K562 (cell line): ENCODE data around the gene TPK1. TPM values are rescaled to one million over a fixed set of nuclear protein-coding genes. Genes with fewer than 3 reads are reported as not detected.
A peak's percentile ranks its signal among the peaks of the same experiment; 100 is the strongest.

Experiments
- FOXJ3 ChIP-seq: sonication (generic); formaldehyde crosslinking; IDR thresholded peaks from 2 replicates; pipeline ENCODE4 v1.4.0; 2020; ENCODE audit warnings: mild to moderate bottlenecking, missing genetic modification reagents
- FUS ChIP-seq: fragments of 200-400 bp; formaldehyde crosslinking; optimal IDR thresholded peaks from 2 replicates; pipeline ENCODE3; 2017; ENCODE audit warnings: low read depth, low read length
- KAT7 ChIP-seq: sonication (generic); formaldehyde crosslinking; IDR thresholded peaks from 2 replicates; pipeline ENCODE4 v1.8.0; 2022; ENCODE audit warnings: missing genetic modification reagents, mild to moderate bottlenecking, borderline replicate concordance
- KDM1A ChIP-seq, 2 experiments: fragments of 450-650 bp; IDR thresholded peaks; 2 replicates each; pipeline ENCODE4 v1.6.1; 2016; ENCODE audit warnings: mild to moderate bottlenecking in 2 of 2
- NFE2 ChIP-seq: IDR thresholded peaks from 2 replicates; pipeline ENCODE4 v1.6.1; 2014; ENCODE audit warnings: antibody characterized with exemption, low read depth
- PRPF4 ChIP-seq: fragments of 200-400 bp; formaldehyde crosslinking; IDR thresholded peaks from one replicate; pipeline ENCODE4 v1.6.1; 2017; ENCODE audit warnings: low read length, low read depth, mild to moderate bottlenecking; ENCODE audit not compliant: insufficient read depth, poor library complexity, severe bottlenecking
- SNAPC5 ChIP-seq: fragments of 250-450 bp; sonication (Bioruptor Pico); IDR thresholded peaks from 2 replicates; pipeline ENCODE4 v1.8.0; 2021; ENCODE audit warnings: moderate library complexity, mild to moderate bottlenecking, inconsistent platforms
- TAL1 ChIP-seq: fragments of 450-650 bp; IDR thresholded peaks from 2 replicates; pipeline ENCODE4 v1.6.1; 2016; ENCODE audit warnings: mild to moderate bottlenecking
- THRA ChIP-seq: fragments of 450-650 bp; IDR thresholded peaks from 2 replicates; pipeline ENCODE4 v1.6.1; 2017; ENCODE audit warnings: mild to moderate bottlenecking, moderate library complexity
- TSC22D4 ChIP-seq: fragments of 450-650 bp; IDR thresholded peaks from 2 replicates; pipeline ENCODE4 v1.6.1; 2016; ENCODE audit warnings: missing genetic modification characterization, missing biosample characterization, control low read depth
- ZKSCAN8 ChIP-seq: fragments of 200-800 bp; sonication (Bioruptor generic); IDR thresholded peaks from 2 replicates; pipeline ENCODE4 v1.6.1; 2016; ENCODE audit warnings: missing genetic modification characterization, missing compliant biosample characterization
- ZNF311 ChIP-seq: fragments of 250-450 bp; sonication (Bioruptor Pico); IDR thresholded peaks from 2 replicates; pipeline ENCODE4 v1.4.0; 2020; ENCODE audit warnings: mild to moderate bottlenecking, moderate library complexity
- polyA plus RNA-seq, 8 experiments: library from polyadenylated mRNA; depleted of rRNA in 4 of 8; stranded (reverse) in 5 of 8; unstranded in 3 of 8; fragments of >200 nt; fragmentation: Nextera tagmentation in 2 of 8; fragmentation: Illumina TruSeq in 1 of 8; extraction: Ambion mirVana in 2 of 8; extraction: Trizol in 1 of 8; gene quantifications; 2 replicates each; pipeline versions ENCODE4 v1.2.1 to v1.2.3, GENCODE V29; 2011 to 2014; ENCODE audit warnings: inconsistent platforms in 1 of 8, missing spikeins in 1 of 8
- total RNA-seq, 7 experiments: library from RNA; depleted of rRNA in 6 of 7; stranded (reverse); fragments of >200 nt in 6 of 7; fragmentation: Illumina TruSeq in 2 of 7; extraction: Trizol in 2 of 7; gene quantifications; 2 replicates each; pipeline versions ENCODE4 v1.2.1 to v1.2.3, GENCODE V29; 2011 to 2021; ENCODE audit warnings: low replicate concordance in 1 of 7
- TF ChIP-seq, protein P1 (sequence below): fragments of 250-450 bp; sonication (Bioruptor Pico); IDR thresholded peaks from 2 replicates; pipeline ENCODE4 v1.9.0; 2021; ENCODE audit warnings: mild to moderate bottlenecking, inconsistent platforms
- TF ChIP-seq, protein P2 (sequence below): fragments of 450-650 bp; formaldehyde crosslinking; conservative IDR thresholded peaks from 2 replicates; pipeline ENCODE4 v1.4.0; 2022; ENCODE audit warnings: mild to moderate bottlenecking, missing genetic modification characterization
- TF ChIP-seq, protein P3 (sequence below): IDR thresholded peaks from 2 replicates; pipeline ENCODE4 v1.6.1; 2011; ENCODE audit warnings: borderline replicate concordance, low read depth, mild to moderate bottlenecking, moderate library complexity, low read length; ENCODE audit not compliant: insufficient read depth, poor library complexity, severe bottlenecking
- TF ChIP-seq, protein P4 (sequence below): fragments of 450-650 bp; formaldehyde crosslinking; IDR thresholded peaks from 2 replicates; pipeline ENCODE4 v1.4.0; 2022; ENCODE audit warnings: missing genetic modification characterization

TPK1 gene
- total and polyA plus RNA-seq, 9 of the 15 experiments (the other 6 are each of a cell fraction or from before 2014, with no cell fraction given): 5.1 to 16.2 (median 9.2) TPM

DNA sequence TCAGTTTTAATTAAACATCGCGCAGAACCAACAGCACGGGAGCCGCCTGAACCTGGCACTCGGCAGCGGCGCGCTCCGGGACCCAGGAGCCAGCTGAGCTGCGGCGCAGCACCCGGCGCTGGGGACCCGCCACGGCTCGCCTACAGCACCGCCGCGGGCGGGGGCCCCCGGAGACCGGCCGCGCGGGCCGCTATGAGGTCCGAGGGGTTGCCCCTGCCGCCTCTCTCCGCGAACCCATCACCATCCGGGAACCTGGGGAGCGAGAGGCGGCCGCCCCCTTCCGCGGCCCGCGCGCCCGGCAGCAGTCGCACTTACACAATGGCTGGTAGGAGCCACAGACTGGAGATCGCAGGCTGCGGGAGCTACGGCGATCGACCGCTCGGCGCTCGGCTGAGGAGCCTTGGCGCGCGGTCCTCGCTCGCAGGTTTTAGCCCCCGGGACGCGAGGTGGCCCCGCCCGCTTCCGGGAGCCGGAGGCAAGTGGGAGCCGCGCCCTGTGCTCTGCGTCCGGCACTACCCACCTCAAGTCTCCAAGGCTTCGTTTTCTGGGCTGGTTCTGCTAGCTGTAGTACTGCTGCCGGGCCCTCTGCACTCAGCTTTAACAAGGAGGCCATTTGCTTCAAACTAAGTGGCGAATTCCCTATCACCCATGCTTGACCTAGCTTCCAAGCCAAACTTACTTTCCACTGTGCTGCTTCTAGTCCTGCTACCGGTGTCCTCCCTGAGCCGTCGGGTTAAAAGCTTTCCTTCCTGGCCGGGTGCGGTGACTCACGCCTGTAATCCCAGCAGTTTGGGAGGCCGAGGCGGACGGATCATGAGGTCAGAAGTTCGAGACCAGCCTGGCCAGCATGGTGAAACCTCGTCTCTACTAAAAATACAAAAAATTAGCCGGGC is at the start of gene TPK1 (continued):
- TF ChIP-seq, protein P1, sequence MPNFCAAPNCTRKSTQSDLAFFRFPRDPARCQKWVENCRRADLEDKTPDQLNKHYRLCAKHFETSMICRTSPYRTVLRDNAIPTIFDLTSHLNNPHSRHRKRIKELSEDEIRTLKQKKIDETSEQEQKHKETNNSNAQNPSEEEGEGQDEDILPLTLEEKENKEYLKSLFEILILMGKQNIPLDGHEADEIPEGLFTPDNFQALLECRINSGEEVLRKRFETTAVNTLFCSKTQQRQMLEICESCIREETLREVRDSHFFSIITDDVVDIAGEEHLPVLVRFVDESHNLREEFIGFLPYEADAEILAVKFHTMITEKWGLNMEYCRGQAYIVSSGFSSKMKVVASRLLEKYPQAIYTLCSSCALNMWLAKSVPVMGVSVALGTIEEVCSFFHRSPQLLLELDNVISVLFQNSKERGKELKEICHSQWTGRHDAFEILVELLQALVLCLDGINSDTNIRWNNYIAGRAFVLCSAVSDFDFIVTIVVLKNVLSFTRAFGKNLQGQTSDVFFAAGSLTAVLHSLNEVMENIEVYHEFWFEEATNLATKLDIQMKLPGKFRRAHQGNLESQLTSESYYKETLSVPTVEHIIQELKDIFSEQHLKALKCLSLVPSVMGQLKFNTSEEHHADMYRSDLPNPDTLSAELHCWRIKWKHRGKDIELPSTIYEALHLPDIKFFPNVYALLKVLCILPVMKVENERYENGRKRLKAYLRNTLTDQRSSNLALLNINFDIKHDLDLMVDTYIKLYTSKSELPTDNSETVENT (CRISPR knock-in tag): peak; percentile 78; the same call in 1 of the 2 replicates
- TF ChIP-seq TSC22D4: no peak
- TF ChIP-seq NFE2: peak; percentile 8; the same call in 1 of the 2 replicates
- no peak for TF ChIP-seq PRPF4
- no peak for TF ChIP-seq TAL1
- no peak for TF ChIP-seq THRA
- TF ChIP-seq FOXJ3 (CRISPR knock-in tag): no peak
- TF ChIP-seq, protein P2, sequence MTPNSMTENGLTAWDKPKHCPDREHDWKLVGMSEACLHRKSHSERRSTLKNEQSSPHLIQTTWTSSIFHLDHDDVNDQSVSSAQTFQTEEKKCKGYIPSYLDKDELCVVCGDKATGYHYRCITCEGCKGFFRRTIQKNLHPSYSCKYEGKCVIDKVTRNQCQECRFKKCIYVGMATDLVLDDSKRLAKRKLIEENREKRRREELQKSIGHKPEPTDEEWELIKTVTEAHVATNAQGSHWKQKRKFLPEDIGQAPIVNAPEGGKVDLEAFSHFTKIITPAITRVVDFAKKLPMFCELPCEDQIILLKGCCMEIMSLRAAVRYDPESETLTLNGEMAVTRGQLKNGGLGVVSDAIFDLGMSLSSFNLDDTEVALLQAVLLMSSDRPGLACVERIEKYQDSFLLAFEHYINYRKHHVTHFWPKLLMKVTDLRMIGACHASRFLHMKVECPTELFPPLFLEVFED (CRISPR knock-in tag): peak; percentile 90
- peak; percentile 48 for TF ChIP-seq FUS
- TF ChIP-seq ZNF311 (CRISPR knock-in tag): peak; percentile 60
- TF ChIP-seq, protein P3, sequence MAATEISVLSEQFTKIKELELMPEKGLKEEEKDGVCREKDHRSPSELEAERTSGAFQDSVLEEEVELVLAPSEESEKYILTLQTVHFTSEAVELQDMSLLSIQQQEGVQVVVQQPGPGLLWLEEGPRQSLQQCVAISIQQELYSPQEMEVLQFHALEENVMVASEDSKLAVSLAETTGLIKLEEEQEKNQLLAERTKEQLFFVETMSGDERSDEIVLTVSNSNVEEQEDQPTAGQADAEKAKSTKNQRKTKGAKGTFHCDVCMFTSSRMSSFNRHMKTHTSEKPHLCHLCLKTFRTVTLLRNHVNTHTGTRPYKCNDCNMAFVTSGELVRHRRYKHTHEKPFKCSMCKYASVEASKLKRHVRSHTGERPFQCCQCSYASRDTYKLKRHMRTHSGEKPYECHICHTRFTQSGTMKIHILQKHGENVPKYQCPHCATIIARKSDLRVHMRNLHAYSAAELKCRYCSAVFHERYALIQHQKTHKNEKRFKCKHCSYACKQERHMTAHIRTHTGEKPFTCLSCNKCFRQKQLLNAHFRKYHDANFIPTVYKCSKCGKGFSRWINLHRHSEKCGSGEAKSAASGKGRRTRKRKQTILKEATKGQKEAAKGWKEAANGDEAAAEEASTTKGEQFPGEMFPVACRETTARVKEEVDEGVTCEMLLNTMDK: no peak
- TF ChIP-seq KDM1A (IDR thresholded peaks at IDR 0.05): peak; percentile 78 to 85
- TF ChIP-seq ZKSCAN8 (CRISPR knock-in tag): peak; percentile 77
- TF ChIP-seq KAT7: peak; percentile 71; the same call in 1 of the 2 replicates
- TF ChIP-seq, protein P4, sequence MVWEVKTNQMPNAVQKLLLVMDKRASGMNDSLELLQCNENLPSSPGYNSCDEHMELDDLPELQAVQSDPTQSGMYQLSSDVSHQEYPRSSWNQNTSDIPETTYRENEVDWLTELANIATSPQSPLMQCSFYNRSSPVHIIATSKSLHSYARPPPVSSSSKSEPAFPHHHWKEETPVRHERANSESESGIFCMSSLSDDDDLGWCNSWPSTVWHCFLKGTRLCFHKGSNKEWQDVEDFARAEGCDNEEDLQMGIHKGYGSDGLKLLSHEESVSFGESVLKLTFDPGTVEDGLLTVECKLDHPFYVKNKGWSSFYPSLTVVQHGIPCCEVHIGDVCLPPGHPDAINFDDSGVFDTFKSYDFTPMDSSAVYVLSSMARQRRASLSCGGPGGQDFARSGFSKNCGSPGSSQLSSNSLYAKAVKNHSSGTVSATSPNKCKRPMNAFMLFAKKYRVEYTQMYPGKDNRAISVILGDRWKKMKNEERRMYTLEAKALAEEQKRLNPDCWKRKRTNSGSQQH (CRISPR knock-in tag): no peak
- TF ChIP-seq SNAPC5: no peak
